BJ (cell line): Measurements from ENCODE around the gene JAG1. TPM values are rescaled to one million over a fixed set of nuclear protein-coding genes. Genes with fewer than 3 reads are reported as not detected.

ENCODE experiments used
- CTCF ChIA-PET: fragments of 350-600 bp; formaldehyde crosslinking; extraction: SDS; loops from one replicate; lab custom pipeline; 2021; ENCODE audit warnings: antibody characterized with exemption, inconsistent platforms; lab: Yijun Ruan, JAX
- POLR2A ChIA-PET: fragments of 300-600 bp; sonication (Branson Sonifier 250); formaldehyde crosslinking; extraction: SDS; loops from one replicate; lab custom pipeline; 2021; ENCODE audit warnings: antibody characterized with exemption; lab: Charles Lee
- DNase-seq: peaks from one replicate; pipeline ENCODE4 v3.0.0-alpha.2; 2011; ENCODE audit warnings: low read depth
- H3K27me3 ChIP-seq: 2 replicates; pipeline ENCODE4 v1.6.0; 2011; ENCODE audit warnings: low read length; ENCODE audit not compliant: control insufficient read depth, insufficient read depth
- H3K36me3 ChIP-seq: 2 replicates; pipeline ENCODE4 v1.5.1; 2011; ENCODE audit warnings: low read length; ENCODE audit not compliant: control insufficient read depth, insufficient read depth
- H3K4me3 ChIP-seq: 2 replicates; pipeline ENCODE4 v1.5.1; 2011; ENCODE audit warnings: low read depth, mild to moderate bottlenecking, control low read depth, low read length
- CTCF ChIP-seq: IDR thresholded peaks from 2 replicates; pipeline ENCODE4 v1.5.1; 2011; ENCODE audit warnings: low read depth, mild to moderate bottlenecking, control low read depth, inconsistent platforms, low read length, moderate library complexity; ENCODE audit not compliant: insufficient read depth
- polyA plus RNA-seq: library from polyadenylated mRNA; depleted of rRNA; stranded (reverse); fragments of >200 nt; gene quantifications from 2 replicates; pipeline ENCODE4 v1.2.3, GENCODE V29; 2011

JAG1 gene
- polyA plus RNA-seq, 1 experiment: 19.9 TPM

- DNase-seq: no peak
- no peak for TF ChIP-seq CTCF
- ChIA-PET POLR2A (no interaction called here), CTCF (interaction anchor here (0.8 to 1.9 kb wide), 12 partner anchors 10 to 872 kb away, joined by 3 to 16 read pairs (median 4); no protein-coding TSS in a partner anchor)
- Histone ChIP-seq H3K36me3 (no peaks in the 10 kb centered on the region; the same call in 1 of the 2 replicates), H3K27me3 (no peaks in the 10 kb centered on the region), H3K4me3 (peak overlapping the region; percentile 52; the same call in 1 of the 2 replicates)
Observed at GRCh38 chr20:10670501-10671220, 3.1 kb downstream of the JAG1 start.

DNA sequence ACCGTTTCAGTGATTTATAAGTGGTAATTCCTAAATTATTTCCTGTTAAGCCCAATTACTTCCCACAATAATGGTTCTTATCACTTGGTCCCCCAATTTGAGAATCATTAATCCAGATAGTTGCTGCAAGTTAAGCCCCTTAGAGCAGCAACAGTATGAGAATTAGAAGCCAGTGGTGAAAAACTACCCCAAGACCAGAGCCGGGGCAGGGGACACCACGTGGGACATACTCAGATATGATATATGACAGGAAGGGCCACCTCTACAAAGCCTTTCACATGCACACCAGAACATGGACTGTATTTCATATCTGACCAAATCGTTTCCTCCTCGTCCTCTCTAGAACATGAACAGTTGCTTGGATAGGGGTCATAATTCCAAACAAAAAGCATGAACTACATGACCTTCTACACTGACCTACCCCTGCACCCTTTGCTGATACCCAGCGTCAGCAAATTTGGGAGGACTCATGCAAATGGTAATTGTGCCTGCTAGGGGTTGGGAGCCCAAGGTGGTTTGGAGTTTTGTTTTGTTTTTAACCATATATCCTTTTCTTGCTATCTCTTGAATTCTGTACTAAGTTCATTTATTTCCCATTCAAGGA, 3.9 kb downstream of the JAG1 start:
- H3K27me3 ChIP-seq: no peaks in the 10 kb centered on the region
- no peak overlapping the region for H3K4me3 ChIP-seq
- POLR2A ChIA-PET: no interaction called here
- CTCF ChIA-PET: interaction anchor here (1.7 kb wide), 1 partner anchor 60 kb away, joined by 5 read pairs; no protein-coding TSS in a partner anchor
- H3K36me3 ChIP-seq: no peaks in the 10 kb centered on the region; the same call in 1 of the 2 replicates
- no peak for DNase-seq
- no peak for TF ChIP-seq CTCF

GRCh38 chr20:10668677-10669368, 5.0 kb downstream of the JAG1 start:
- no peak for DNase-seq
- ChIA-PET CTCF (interaction anchor here (1.0 kb wide), 1 partner anchor 704 kb away, joined by 4 read pairs; no protein-coding TSS in a partner anchor), POLR2A (no interaction called here)
- Histone ChIP-seq H3K27me3 (no peaks in the 10 kb centered on the region), H3K4me3 (no peak overlapping the region), H3K36me3 (no peaks in the 10 kb centered on the region; the same call in 1 of the 2 replicates)
- TF ChIP-seq CTCF: no peak

- TF ChIP-seq CTCF: no peak
- CTCF ChIA-PET: interaction anchor here (1.3 kb wide), 1 partner anchor 102 kb away, joined by 5 read pairs; no protein-coding TSS in a partner anchor
- Histone ChIP-seq H3K27me3 (no peaks in the 10 kb centered on the region), H3K36me3 (no peaks in the 10 kb centered on the region; the same call in 1 of the 2 replicates), H3K4me3 (no peak overlapping the region)
- no peak for DNase-seq
- POLR2A ChIA-PET: no interaction called here
Observed at GRCh38 chr20:10667560-10668167, 6.1 kb downstream of the JAG1 start.
